ENCODE measurements around the gene CFAP410. TPM values are rescaled to one million over a fixed set of nuclear protein-coding genes. Genes with fewer than 3 reads are reported as not detected.

CFAP410 gene
- total and polyA plus RNA-seq, 2 of the 13 experiments (the other 11 are each of a cell fraction or from before 2014, with no cell fraction given) = 8.0 to 20.1 TPM

DNA sequence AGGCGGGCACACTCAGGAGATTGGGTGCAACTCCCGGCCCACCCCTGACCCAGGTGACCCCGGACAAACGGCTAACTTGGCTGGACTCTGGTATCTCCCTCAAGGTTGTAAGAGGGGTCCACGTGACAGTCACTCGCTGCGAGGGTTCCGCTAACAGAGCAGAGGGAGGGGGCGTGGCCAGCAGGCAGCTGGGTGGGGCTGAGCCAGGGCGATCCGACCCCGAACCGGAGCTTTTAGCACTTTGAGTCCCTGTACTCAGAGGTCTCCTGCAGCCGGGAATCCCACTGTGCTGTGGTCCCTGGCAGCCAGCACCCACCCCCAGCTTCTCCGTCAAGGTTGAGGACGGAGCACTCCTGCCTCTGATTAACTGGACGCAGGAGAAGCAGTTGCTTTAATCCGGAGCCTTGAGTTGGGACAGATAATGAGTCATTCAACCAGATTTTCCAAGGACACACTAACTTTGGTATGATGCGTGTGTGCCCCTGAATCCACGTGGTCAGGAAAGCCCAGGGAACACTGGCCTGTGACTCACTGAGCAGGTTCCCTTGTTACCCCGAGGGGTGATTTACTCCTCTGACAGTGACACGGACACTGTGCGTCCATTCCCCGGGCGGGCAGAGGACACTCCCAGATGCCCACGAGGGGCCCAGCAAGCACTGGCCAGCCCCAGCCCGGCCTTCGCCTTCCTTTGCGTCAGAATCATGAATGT, 31.0 kb upstream of the CFAP410 start (continued):
- TF ChIP-seq, protein P1, sequence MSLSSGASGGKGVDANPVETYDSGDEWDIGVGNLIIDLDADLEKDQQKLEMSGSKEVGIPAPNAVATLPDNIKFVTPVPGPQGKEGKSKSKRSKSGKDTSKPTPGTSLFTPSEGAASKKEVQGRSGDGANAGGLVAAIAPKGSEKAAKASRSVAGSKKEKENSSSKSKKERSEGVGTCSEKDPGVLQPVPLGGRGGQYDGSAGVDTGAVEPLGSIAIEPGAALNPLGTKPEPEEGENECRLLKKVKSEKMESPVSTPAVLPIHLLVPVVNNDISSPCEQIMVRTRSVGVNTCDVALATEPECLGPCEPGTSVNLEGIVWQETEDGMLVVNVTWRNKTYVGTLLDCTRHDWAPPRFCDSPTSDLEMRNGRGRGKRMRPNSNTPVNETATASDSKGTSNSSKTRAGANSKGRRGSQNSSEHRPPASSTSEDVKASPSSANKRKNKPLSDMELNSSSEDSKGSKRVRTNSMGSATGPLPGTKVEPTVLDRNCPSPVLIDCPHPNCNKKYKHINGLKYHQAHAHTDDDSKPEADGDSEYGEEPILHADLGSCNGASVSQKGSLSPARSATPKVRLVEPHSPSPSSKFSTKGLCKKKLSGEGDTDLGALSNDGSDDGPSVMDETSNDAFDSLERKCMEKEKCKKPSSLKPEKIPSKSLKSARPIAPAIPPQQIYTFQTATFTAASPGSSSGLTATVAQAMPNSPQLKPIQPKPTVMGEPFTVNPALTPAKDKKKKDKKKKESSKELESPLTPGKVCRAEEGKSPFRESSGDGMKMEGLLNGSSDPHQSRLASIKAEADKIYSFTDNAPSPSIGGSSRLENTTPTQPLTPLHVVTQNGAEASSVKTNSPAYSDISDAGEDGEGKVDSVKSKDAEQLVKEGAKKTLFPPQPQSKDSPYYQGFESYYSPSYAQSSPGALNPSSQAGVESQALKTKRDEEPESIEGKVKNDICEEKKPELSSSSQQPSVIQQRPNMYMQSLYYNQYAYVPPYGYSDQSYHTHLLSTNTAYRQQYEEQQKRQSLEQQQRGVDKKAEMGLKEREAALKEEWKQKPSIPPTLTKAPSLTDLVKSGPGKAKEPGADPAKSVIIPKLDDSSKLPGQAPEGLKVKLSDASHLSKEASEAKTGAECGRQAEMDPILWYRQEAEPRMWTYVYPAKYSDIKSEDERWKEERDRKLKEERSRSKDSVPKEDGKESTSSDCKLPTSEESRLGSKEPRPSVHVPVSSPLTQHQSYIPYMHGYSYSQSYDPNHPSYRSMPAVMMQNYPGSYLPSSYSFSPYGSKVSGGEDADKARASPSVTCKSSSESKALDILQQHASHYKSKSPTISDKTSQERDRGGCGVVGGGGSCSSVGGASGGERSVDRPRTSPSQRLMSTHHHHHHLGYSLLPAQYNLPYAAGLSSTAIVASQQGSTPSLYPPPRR (CRISPR knock-in tag; IDR thresholded peaks at IDR 0.05; ENCODE audit: borderline replicate concordance) = peak; percentile 62; the same call in 1 of the 2 replicates
- TF ChIP-seq SMARCC2 (IDR thresholded peaks at IDR 0.05) (no peak), GTF2F1 (IDR thresholded peaks at IDR 0.05; ENCODE audit: low read length) (no peak), NFYC (CRISPR knock-in tag; IDR thresholded peaks at IDR 0.05) (no peak), ZFP62 (CRISPR knock-in tag; IDR thresholded peaks at IDR 0.05) (no peak), ZC3H13 (CRISPR knock-in tag; IDR thresholded peaks at IDR 0.05) (no peak), RNF2 (conservative IDR thresholded peaks at IDR 0.05; ENCODE audit: low read depth) (no peak), MED8 (CRISPR knock-in tag; IDR thresholded peaks at IDR 0.05; ENCODE audit: insufficient replicate concordance) (no peak), IKZF4 (CRISPR knock-in tag; IDR thresholded peaks at IDR 0.05; ENCODE audit: borderline replicate concordance, low read depth, not compliant biosample characterization) (no peak), ZNF749 (CRISPR knock-in tag; IDR thresholded peaks at IDR 0.05; ENCODE audit: borderline replicate concordance) (no peak), MATR3 (CRISPR knock-in tag; IDR thresholded peaks at IDR 0.05) (no peak), TOE1 (CRISPR knock-in tag; IDR thresholded peaks at IDR 0.05) (no peak), GFI1 (CRISPR knock-in tag; IDR thresholded peaks at IDR 0.05; ENCODE audit: borderline replicate concordance) (peak; percentile 55; the same call in 1 of the 2 replicates), ZSCAN9 (CRISPR knock-in tag; IDR thresholded peaks at IDR 0.05; ENCODE audit: borderline replicate concordance) (no peak), REL (CRISPR knock-in tag; conservative IDR thresholded peaks at IDR 0.05) (no peak), ZNF337 (CRISPR knock-in tag; IDR thresholded peaks at IDR 0.05; ENCODE audit: borderline replicate concordance, low read depth) (no peak)
- TF ChIP-seq, protein P2, sequence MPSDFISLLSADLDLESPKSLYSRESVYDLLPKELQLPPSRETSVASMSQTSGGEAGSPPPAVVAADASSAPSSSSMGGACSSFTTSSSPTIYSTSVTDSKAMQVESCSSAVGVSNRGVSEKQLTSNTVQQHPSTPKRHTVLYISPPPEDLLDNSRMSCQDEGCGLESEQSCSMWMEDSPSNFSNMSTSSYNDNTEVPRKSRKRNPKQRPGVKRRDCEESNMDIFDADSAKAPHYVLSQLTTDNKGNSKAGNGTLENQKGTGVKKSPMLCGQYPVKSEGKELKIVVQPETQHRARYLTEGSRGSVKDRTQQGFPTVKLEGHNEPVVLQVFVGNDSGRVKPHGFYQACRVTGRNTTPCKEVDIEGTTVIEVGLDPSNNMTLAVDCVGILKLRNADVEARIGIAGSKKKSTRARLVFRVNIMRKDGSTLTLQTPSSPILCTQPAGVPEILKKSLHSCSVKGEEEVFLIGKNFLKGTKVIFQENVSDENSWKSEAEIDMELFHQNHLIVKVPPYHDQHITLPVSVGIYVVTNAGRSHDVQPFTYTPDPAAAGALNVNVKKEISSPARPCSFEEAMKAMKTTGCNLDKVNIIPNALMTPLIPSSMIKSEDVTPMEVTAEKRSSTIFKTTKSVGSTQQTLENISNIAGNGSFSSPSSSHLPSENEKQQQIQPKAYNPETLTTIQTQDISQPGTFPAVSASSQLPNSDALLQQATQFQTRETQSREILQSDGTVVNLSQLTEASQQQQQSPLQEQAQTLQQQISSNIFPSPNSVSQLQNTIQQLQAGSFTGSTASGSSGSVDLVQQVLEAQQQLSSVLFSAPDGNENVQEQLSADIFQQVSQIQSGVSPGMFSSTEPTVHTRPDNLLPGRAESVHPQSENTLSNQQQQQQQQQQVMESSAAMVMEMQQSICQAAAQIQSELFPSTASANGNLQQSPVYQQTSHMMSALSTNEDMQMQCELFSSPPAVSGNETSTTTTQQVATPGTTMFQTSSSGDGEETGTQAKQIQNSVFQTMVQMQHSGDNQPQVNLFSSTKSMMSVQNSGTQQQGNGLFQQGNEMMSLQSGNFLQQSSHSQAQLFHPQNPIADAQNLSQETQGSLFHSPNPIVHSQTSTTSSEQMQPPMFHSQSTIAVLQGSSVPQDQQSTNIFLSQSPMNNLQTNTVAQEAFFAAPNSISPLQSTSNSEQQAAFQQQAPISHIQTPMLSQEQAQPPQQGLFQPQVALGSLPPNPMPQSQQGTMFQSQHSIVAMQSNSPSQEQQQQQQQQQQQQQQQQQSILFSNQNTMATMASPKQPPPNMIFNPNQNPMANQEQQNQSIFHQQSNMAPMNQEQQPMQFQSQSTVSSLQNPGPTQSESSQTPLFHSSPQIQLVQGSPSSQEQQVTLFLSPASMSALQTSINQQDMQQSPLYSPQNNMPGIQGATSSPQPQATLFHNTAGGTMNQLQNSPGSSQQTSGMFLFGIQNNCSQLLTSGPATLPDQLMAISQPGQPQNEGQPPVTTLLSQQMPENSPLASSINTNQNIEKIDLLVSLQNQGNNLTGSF (CRISPR knock-in tag; IDR thresholded peaks at IDR 0.05) = no peak
- TF ChIP-seq, protein P3, sequence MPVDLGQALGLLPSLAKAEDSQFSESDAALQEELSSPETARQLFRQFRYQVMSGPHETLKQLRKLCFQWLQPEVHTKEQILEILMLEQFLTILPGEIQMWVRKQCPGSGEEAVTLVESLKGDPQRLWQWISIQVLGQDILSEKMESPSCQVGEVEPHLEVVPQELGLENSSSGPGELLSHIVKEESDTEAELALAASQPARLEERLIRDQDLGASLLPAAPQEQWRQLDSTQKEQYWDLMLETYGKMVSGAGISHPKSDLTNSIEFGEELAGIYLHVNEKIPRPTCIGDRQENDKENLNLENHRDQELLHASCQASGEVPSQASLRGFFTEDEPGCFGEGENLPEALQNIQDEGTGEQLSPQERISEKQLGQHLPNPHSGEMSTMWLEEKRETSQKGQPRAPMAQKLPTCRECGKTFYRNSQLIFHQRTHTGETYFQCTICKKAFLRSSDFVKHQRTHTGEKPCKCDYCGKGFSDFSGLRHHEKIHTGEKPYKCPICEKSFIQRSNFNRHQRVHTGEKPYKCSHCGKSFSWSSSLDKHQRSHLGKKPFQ (CRISPR knock-in tag; IDR thresholded peaks at IDR 0.05; ENCODE audit: insufficient replicate concordance) = no peak
